CD4-positive, alpha-beta T cell treated with Interleukin-10 for 1 hour (primary cell): ENCODE results near the gene PDE4A.
"Not testable (repeated sequence)": the region's sequence is repeated elsewhere in the genome, so short reads cannot be mapped to it uniquely, and the experiment has no call there.

ENCODE experiments used
- DNase-seq: peaks from one replicate; pipeline ENCODE4 v3.0.0-alpha.2; 2020

The PDE4A gene

DNA sequence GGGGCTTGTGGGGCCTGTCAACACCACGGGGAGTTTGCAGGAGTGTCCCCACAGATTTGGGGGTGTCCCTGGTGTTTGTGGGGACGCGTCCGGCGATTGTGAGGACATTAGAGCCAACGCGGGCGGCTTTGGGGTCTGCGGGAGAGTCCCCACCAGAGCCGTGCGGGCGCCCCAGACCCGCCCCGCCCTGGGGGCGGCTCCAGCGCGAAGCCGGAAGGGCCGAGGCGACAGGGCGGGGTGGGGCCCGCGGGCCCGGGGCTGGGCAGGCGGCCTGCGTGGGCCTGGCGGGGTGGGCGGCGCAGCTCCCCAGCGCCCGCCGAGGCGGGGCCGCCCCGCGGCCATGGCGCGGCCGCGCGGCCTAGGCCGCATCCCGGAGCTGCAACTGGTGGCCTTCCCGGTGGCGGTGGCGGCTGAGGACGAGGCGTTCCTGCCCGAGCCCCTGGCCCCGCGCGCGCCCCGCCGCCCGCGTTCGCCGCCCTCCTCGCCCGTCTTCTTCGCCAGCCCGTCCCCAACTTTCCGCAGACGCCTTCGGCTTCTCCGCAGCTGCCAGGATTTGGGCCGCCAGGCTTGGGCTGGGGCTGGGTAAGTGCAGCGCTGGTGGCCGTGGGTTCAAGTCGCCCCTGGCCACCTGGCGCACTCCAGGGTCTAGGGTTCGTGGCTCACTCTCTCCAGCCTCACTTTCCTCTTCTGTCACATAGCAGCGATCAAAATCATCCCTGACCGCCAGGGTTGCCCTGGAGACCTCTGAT is 10.3 kb downstream of the PDE4A start:
- no peak for DNase-seq

DNA sequence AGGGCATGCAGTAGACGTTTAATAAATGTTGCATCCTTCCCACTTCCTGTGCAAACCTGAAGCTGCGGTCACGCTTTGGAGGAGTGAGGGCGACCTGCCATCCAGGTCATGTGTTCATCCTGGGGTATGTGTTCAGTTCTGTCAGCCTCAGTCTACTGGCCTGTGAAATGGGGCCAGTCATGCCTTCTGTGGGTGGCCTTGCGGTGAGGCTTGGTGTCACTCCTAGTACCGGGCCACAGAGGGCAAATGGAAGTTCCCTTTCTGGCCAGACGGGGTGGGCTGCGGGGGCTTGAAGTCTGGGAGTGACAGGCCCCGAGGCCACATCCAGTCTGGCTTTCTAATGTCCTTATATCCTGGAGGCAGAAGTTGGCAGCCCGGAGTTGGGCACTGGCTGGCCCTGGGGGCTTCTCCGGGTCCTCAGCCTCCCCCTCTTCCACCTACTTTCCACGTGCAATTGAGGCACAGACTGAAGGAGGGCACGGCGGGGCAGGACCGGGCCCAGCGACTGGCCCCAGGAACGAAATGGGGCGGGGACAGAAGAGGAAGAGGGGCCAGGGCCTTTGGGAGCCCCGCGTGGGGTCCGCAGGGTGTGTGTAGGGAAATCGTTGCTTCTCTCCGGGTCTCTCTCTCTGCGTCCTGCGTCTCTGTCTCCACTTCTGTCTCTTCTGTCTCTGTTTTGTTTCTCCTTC is 11.1 kb downstream of the PDE4A start:
- peak; percentile 75 for DNase-seq

DNA sequence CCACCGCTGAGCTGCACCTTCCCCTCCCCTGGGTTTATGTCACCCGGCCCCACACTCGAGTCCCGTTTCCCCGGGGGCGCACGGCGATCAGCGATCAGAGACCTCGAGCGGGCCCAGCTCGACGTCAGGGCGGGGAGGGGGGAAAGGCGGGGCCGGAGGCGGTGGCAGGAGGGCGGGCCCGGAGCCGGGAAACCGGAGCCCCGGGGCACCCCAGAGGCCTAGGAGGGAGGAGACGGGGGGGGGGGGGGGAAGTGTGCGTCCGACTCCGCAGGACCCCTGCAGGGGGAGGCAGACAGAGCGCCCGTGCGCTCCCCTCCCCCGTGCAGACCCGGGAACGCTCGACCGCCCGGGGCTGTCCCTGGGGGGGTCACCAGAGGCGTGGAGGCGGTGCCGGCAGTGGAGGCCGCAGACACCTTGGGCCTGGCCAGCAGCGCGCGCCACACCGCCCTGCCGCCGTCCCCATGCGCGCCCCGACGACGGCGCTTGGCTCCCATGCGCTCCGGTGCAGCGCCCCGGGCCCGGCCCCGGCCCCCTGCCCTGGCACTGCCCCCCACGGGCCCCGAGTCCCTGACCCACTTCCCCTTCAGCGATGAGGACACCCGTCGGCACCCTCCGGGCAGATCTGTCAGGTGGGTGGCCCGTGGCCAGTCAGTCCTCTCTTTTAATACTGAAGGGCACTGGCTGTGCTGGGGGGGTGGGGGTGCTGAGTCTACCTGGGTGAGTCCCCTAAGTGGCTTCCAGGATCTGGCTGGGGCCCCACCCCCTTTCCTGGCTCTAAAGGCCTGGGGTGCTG is 11.8 kb downstream of the PDE4A start:
- peak; percentile 86 for DNase-seq

DNA sequence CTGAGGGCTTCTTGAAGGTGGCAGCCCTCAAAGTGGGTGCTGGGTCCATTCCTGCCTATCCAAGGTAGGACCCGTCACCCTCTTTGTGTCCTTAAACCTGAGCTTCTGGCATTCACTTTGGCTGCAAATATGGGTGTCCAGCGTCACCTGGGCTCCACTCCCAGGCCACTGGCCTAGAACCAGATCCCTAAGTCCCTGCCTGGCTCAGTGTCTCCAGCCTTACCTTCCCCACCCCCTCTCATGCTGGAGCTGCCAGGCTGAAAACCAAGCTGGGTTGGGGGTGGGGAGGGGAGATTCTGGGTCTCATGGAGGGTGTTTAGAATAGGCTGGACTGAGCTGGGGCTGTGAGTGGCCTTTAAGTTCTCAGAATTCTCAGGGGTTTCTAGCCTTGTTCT is 12.4 kb downstream of the PDE4A start:
- no peak for DNase-seq

DNA sequence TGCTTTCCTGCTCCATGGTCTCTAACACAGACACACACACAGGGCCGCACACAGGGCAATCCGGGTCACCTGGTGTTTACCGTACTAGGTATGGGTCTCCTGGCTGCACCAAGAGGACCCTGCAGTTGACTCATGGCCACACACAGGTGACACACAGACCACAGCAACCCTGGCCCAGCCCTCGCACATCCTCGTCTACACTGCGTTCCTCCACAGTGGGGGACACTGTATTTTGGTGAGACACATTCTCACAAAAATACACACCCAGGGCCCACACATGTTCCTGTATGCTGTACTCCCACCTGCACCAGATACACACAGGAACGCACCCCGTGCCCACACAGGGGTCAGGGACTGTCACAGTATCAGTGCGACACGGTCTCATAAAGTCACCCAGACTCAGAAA is 12.8 kb downstream of the PDE4A start:
- no peak for DNase-seq

DNA sequence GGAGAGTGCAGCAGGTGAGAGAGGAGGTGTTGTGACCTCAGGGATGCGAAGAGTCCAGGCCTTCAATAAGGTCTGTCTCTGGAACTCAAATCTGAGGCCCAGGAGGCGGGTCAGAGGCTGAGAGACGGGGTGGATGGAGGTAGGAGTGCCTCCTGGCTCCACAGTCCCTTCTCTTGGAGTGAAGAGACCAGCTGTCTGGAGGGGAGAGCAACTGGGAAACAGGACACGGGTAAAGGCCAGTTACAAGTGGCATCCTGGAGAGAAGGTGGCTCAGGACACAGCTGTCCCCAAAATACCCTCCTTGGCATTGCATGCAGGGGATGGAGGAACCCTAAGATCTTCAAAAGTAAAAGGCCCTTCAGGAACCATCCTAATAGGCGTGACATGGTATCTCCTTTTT is 19.2 kb downstream of the PDE4A start:
- DNase-seq = no peak

DNA sequence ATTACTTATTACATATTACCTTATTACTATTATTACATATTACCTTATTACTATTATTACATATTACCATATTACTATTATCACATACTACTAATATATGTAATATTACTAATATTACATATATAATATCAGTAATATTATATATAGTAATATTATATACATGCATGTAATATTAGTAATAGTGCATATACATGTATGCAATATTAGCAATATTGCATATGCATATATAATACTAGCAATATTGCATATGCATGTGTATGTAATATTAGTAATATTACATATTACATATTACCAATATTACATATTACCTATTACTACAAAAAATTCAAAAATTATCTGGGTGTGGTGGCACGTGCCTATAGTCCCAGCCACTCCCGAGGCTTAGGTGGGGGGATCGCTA is 22.4 kb downstream of the PDE4A start:
- DNase-seq = no peak

DNA sequence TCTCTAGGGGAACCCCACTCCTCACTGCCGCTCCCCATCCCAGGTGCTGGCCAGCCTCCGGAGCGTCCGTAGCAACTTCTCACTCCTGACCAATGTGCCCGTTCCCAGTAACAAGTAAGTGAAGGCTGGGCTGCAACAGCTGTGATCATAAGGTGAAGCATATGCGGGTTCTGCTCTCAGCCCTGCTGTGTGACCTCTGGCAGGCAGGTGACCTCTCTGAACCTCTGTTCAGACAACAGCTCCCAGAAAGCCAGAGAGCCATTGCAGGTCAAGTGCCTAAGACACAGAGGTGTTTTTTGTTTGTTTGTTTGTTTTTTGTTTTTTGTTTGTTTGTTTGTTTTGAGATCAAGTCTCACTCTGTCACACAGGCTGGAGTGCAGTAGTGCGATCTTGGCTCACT is 28.7 kb downstream of the PDE4A start:
- no peak for DNase-seq

DNA sequence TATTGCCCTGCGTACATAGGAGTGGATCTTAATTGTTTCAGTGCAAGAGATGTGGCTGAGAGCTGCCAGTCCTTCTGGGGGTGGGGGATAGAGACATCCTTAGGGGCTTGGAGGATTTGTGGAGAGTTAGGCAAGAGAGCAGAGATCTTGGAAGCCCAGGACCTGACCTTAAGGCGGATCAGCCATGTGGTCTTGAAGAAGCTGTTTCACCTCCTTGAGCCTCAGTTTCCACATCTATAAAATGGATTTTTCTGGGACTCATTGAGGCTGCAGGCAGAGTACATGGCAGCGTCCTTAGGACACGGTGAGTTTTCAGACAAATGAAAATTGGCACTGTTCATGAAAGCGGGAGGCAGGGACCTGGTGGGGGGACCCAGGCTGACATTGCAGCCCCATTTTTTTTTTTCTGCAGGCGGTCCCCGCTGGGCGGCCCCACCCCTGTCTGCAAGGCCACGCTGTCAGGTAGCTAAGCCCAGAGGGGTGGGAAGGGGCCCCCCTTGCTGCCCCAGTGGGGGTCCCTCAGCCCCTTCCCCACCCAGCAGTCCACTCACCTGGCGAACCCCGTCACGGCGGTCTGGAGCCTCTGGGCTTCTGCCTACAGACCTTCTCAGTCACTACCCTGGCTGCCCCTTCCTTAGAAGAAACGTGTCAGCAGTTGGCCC is 30.0 kb downstream of the PDE4A start:
- no peak for DNase-seq

DNA sequence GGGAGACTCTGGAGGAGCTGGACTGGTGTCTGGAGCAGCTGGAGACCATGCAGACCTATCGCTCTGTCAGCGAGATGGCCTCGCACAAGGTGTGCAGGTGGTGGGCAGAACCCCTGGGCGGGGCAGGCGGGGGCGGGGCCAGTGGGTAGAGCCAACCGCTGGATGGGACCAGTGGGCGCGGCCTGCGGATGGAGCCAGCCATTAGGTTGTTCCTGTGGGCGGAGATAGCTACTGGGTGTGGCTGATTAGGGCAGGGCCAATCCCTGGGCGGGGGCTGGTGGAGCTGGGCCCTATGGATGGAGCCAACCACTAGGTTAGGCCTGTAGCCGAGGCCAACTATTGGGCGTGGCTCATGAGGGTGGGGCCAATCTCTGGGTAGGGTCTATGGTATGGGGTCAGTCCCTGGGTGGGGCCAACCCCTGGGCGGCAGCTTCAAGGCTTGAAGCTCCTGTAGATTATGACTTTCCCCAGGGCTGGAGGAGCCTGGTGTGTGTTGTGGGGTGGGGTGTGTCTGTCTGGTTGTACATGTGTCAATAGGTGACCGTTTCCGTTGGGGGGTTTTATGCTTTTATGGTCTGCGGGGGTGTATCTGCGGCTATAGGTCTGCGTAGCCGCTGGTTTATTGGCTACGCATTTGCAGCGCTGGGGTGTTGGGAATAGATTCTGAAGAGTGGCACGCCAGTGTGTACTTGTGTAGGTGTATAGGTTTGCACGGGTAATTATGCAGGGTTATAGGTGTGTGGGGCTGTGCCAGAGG is 30.7 kb downstream of the PDE4A start:
- DNase-seq = no peak

DNA sequence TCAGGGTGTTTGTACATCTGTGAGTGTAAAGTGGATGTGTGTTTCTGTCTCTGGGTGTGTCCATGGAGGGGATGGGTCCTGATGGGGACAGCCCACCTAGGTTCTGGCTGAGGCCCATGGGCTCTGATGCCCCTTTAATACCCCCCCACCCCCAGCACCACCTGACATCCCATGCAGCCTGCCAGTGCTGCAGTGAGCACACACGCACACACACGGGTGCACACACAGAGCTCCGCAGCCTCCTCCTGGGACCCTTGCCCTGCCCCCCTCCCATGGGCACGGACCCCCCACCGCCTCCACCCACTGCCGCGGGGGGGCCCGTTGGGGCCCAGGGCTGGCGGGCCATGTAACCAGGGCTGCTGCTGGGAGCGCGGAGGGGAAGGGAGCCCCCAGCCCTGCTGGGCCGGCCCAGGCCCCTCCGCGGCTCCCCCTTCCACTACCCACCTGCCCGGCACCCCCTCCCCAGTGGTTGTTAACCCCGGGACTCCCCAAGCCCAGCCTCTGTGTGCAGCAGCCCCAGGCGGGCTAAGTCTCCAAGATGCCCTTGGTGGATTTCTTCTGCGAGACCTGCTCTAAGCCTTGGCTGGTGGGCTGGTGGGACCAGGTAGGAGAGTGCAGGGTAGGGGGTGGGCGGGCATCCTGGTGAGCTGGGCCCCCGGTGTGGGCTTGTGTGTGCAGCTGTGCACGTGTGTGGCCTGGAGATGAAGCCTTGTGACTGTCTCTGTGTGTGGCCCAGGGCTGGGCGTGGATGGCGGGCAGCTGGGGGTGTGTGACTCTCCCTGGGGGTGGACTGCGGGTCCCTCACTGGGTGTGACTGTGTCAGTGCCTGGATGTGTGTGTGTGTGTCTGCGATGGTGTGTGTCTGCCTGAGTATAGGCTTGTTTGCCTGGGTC is 32.6 kb downstream of the PDE4A start:
- DNase-seq = no peak

DNA sequence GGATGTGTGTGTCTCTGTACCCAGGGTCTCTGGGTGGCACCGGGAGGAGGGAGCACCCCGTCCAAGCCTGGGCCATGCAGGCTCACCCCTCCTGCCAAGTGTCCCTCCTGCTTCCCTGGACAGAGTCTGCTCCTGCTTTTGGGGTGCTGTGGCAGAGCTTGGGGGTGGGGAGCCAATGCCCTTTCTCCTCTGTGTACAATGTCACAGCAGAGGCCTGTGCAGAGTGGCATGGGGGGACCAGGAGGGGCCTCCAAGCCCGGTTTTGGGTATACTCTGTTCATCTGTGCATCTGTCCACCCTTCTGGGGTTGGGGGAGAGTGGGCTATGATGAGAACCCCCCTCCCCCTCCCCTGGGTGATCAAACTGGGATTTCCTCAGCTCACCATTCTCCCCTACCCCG is 33.5 kb downstream of the PDE4A start:
- DNase-seq = no peak

DNA sequence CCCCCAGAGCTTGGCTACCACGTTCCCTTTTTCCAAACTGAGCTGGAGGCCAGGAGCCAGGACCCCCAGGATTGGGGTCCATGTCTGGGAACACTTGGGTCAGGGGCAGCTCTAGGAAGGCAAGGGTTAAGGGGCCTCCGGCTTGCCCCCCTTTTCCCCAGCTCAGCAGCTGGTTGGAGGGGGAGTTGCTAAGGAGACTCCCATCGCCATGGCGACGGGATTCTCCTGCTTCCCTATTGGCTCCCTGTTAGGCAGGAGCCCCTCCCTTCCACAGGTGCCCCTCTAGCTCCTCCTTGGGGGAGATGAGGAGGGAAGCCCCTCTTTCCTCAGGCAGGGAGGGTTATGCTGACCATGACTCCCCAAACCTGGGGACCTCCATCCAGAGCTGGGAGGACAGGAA is 33.9 kb downstream of the PDE4A start:
- no peak for DNase-seq

DNA sequence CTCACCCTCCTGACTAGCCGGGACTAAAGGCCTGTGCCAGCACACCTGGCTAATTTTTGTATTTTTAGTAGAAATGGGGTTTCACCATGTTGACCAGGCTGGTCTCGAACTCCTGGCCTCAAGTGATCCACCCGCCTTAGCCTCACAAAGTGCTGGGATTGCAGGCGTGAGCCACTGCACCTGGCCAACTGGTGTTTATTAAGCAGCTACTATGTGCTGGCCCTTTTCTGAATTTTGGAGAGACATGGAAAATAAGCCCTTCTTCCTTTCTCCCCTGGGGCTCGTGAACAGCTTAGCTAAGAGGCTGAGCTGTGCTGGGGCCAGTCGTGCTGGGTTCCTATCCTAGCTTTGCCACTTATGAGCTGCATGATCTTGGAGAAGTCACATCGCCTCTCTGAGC is 38.4 kb downstream of the PDE4A start:
- DNase-seq = not testable (repeated sequence)

DNA sequence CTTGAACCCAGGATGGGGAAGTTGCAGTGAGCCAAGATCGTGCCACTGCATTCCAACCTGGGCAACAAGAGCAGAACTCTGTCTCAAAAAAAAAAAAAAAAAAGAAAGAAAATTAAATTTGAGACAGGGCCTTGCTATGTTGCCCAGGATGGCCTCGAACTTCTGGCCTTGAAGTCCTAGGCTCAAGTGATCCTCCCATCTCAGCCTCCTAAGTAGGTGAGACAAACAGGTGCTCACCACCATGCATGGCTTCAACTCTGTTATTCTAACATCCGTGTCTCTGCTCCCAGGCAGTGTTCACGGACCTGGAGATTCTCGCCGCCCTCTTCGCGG is 40.3 kb downstream of the PDE4A start:
- DNase-seq = no peak

DNA sequence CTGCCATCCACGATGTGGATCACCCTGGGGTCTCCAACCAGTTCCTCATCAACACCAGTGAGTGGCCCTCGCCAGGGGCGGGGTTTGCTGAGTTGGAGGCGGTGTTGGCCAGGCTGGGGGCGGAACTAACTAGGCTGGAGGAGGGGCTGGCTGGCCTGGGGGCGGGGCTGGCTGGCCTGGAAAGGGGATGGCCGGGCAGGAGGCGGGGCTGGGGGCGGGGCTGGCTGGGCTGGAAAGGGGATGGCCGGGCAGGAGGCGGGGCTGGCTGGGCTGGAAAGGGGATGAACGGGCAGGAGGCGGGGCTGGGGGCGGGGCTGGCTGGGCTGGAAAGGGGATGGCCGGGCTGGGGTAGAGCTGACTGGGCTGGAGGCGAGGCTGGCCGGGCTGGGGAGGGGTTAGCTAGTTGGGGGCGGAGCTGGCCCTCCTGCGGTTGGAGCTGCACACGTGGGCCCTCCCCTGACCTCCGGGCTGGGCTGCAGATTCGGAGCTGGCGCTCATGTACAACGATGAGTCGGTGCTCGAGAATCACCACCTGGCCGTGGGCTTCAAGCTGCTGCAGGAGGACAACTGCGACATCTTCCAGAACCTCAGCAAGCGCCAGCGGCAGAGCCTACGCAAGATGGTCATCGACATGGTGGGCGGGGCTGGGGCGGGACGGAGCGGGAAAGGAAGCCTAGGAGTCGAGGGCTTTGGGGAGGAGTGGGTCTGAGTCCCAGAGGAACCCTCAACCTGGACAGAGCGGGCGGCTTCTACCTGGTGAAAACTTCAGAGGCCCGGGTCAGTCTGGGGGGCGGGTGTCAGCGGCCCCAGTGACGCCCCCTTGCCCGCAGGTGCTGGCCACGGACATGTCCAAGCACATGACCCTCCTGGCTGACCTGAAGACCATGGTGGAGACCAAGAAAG is 41.0 kb downstream of the PDE4A start:
- peak; percentile 89 for DNase-seq

DNA sequence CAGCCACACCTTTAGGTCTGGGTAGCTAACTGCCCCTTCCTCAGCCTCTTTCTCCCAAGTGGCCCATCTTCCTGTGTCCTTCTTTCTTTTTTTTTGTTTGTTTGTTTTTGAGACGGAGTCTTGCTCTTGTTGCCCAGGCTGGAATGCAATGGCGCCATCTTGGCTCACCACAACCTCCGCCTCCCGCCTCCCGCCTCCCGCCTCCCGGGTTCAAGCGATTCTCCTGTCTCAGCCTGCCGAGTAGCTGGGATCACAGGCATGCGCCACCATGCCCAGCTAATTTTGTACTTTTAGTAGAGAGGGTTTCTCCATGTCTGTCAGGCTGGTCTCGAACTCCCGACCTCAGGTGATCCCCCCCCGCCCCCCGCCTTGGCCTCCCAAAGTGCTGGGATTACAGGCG is 41.7 kb downstream of the PDE4A start:
- DNase-seq = not testable (repeated sequence)

DNA sequence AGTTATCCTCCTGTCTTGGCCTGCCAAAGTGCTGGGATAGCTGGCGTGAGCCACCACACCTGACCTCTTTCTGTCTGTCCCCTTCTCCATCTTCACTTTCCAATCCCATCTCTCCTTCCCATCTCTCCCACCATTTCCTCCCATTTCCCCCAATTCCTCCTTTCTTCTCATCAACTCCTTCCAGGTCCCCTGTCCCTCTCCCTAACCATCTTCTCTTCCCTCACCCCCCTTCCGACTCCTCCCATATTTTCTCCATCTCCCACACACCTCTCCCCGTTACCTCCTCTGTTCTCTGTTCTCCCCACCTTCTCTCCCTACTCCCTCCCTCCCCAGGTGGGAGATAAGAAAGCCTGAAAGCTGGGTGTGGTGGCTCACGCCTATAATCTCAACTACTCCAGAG is 42.2 kb downstream of the PDE4A start:
- no peak for DNase-seq

DNA sequence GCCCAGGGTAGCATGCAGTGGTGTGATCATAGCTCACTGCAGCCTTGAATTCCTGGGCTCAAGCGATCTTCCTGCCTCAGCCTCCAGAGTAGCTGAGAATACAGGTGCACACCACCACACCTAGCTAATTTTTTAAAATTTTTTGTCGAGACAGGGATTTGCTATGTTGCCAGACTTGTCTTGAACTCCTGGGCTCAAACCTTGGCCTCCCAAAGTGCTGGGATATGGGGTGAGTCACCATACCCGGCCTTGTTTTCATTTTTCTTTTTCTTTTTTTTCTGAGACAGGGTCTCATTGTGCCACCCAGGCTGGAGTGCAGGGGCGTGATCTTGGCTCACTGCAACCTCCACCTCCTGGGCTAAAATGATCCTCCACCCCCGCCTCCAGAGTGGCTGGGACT is 44.1 kb downstream of the PDE4A start:
- DNase-seq = no peak

DNA sequence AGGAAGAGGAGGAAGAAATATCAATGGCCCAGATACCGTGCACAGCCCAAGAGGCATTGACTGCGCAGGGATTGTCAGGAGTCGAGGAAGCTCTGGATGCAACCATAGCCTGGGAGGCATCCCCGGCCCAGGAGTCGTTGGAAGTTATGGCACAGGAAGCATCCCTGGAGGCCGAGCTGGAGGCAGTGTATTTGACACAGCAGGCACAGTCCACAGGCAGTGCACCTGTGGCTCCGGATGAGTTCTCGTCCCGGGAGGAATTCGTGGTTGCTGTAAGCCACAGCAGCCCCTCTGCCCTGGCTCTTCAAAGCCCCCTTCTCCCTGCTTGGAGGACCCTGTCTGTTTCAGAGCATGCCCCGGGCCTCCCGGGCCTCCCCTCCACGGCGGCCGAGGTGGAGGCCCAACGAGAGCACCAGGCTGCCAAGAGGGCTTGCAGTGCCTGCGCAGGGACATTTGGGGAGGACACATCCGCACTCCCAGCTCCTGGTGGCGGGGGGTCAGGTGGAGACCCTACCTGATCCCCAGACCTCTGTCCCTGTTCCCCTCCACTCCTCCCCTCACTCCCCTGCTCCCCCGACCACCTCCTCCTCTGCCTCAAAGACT is 46.9 kb downstream of the PDE4A start:
- no peak for DNase-seq
